HepG2 (cell line): Measurements from ENCODE around the gene NFYC. TPM values are rescaled to one million over a fixed set of nuclear protein-coding genes. Genes with fewer than 3 reads are reported as not detected.

ENCODE experiments used
- ATAC-seq: fragments of 200-7000 bp; cut with Tn5 transposase; 3 replicates; pipeline ENCODE4 v1.9.1; 2020; ENCODE audit warnings: mild to moderate bottlenecking, moderate library complexity
- BruUV-seq: library from RNA; stranded (reverse); fragments of 400-500 nt; replicated peaks from 2 replicates; lab custom pipeline; 2021; lab: Mats Ljungman, UMichigan
- CTCF ChIA-PET: fragments of 300-600 bp; formaldehyde crosslinking; extraction: SDS; loops from one replicate; lab custom pipeline; 2021; ENCODE audit warnings: low total read pairs, inconsistent platforms, low intra/inter-chr PET ratio; lab: Yijun Ruan, JAX
- POLR2A ChIA-PET: fragments of 350-600 bp; sonication (Branson Sonifier 250); formaldehyde crosslinking; loops from one replicate; lab custom pipeline; 2020; ENCODE audit warnings: antibody characterized with exemption, inconsistent platforms; lab: Yijun Ruan, JAX
- DNase-seq: peaks from one replicate; pipeline ENCODE4 v3.0.0-alpha.2; 2015; ENCODE audit warnings: low spot score
- FAIRE-seq: peaks from 3 replicates; lab custom pipeline; 2011; peaks lifted over from hg19 to GRCh38; lab: Jason Lieb, UNC
- H2AFZ ChIP-seq: one replicate; pipeline ENCODE4 v1.6.1; 2011; ENCODE audit warnings: low read length, inconsistent platforms
- H3K27ac ChIP-seq: fragments of 300-600 bp; 3 replicates; pipeline ENCODE4 v1.8.0; 2011; ENCODE audit warnings: mixed run types, mild to moderate bottlenecking, mixed read lengths, low read length, inconsistent platforms; ENCODE audit not compliant: insufficient read depth; ENCODE audit errors: extremely low read length
- H3K27me3 ChIP-seq, 2 experiments: fragments of 200-600 bp in 1 of 2; 2 replicates in 1 of 2; 3 replicates in 1 of 2; pipeline versions ENCODE4 v1.6.0 to v1.8.0; 2011; ENCODE audit warnings: low read length in 2 of 2, mild to moderate bottlenecking in 2 of 2, moderate library complexity in 2 of 2, inconsistent platforms in 1 of 2; ENCODE audit not compliant: insufficient read depth in 2 of 2, control insufficient read depth in 1 of 2
- H3K36me3 ChIP-seq, 2 experiments: fragments of 200-600 bp in 1 of 2; replicated peaks in 1 of 2; 2 replicates in 1 of 2; 3 replicates in 1 of 2; pipeline versions ENCODE4 v1.5.1 to v1.8.0; 2011; ENCODE audit warnings: low read length in 2 of 2, inconsistent platforms in 1 of 2; ENCODE audit not compliant: insufficient read depth in 2 of 2, control insufficient read depth in 1 of 2
- H3K4me1 ChIP-seq: 2 replicates; pipeline ENCODE4 v1.5.1; 2012; ENCODE audit warnings: low read length, inconsistent platforms; ENCODE audit not compliant: insufficient read depth
- H3K4me2 ChIP-seq: 2 replicates; pipeline ENCODE4 v1.6.0; 2011; ENCODE audit warnings: low read depth, low read length, inconsistent platforms
- H3K4me3 ChIP-seq, 3 experiments: fragments of 200-600 bp in 1 of 3; sonication (generic), shearing (Covaris generic) in 1 of 3; replicated peaks in 1 of 3; 2 replicates each; pipeline ENCODE4 v1.5.1; 2011 to 2016; ENCODE audit warnings: low read length in 3 of 3, inconsistent platforms in 2 of 3, low read depth in 2 of 3, mild to moderate bottlenecking in 2 of 3, control low read depth in 1 of 3, mixed read lengths in 1 of 3; ENCODE audit not compliant: insufficient read depth in 1 of 3
- H3K79me2 ChIP-seq: one replicate; pipeline ENCODE4 v1.6.1; 2011; ENCODE audit warnings: low read length, inconsistent platforms; ENCODE audit not compliant: insufficient read depth
- H3K9ac ChIP-seq: 2 replicates; pipeline ENCODE4 v1.6.0; 2011; ENCODE audit warnings: mild to moderate bottlenecking, low read depth, low read length, inconsistent platforms; ENCODE audit not compliant: insufficient read depth
- H3K9me3 ChIP-seq: 2 replicates; pipeline ENCODE4 v1.5.1; 2012; ENCODE audit warnings: mild to moderate bottlenecking, low read length
- H4K20me1 ChIP-seq: 2 replicates; pipeline ENCODE4 v1.6.0; 2011; ENCODE audit warnings: inconsistent platforms, mild to moderate bottlenecking, low read length, moderate library complexity; ENCODE audit not compliant: insufficient read depth
- CBFB ChIP-seq: sonication (generic); formaldehyde crosslinking; IDR thresholded peaks from 2 replicates; pipeline ENCODE4 v1.4.0; 2020; ENCODE audit warnings: missing genetic modification reagents
- CC2D1A ChIP-seq: sonication (generic); formaldehyde crosslinking; IDR thresholded peaks from 2 replicates; pipeline ENCODE4 v1.8.1; 2023; ENCODE audit warnings: mild to moderate bottlenecking, missing genetic modification reagents
- CENPX ChIP-seq: sonication (generic); formaldehyde crosslinking; IDR thresholded peaks from 2 replicates; pipeline ENCODE4 v1.9.0; 2021; ENCODE audit warnings: mild to moderate bottlenecking, missing genetic modification reagents, moderate library complexity
- CREBL2 ChIP-seq: sonication (generic); formaldehyde crosslinking; IDR thresholded peaks from 2 replicates; pipeline ENCODE4 v1.8.1; 2023; ENCODE audit warnings: missing genetic modification reagents, mild to moderate bottlenecking, borderline replicate concordance
- FOXK2 ChIP-seq: fragments of 450-650 bp; IDR thresholded peaks from 2 replicates; pipeline ENCODE4 v1.6.1; 2016
- FOXO4 ChIP-seq: sonication (generic); formaldehyde crosslinking; conservative IDR thresholded peaks from 2 replicates; pipeline ENCODE4 v1.8.1; 2023; ENCODE audit warnings: missing genetic modification reagents
- GABPB1 ChIP-seq: IDR thresholded peaks from 2 replicates; pipeline ENCODE4 v1.6.1; 2016; ENCODE audit warnings: mild to moderate bottlenecking, missing genetic modification reagents, moderate library complexity, missing compliant biosample characterization
- GLMP ChIP-seq: sonication (generic); formaldehyde crosslinking; IDR thresholded peaks from 2 replicates; pipeline ENCODE4 v1.9.0; 2021; ENCODE audit warnings: missing genetic modification reagents, mild to moderate bottlenecking, borderline replicate concordance
- HOXA5 ChIP-seq: sonication (generic); formaldehyde crosslinking; IDR thresholded peaks from 2 replicates; pipeline ENCODE4 v1.4.0; 2020; ENCODE audit warnings: missing genetic modification reagents
- KDM1A ChIP-seq: IDR thresholded peaks from 2 replicates; pipeline ENCODE4 v1.6.1; 2016; ENCODE audit warnings: missing compliant biosample characterization
- RAD51 ChIP-seq: fragments of 450-650 bp; IDR thresholded peaks from 2 replicates; pipeline ENCODE4 v1.6.1; 2016; ENCODE audit warnings: borderline replicate concordance
- SALL2 ChIP-seq: sonication (generic); formaldehyde crosslinking; IDR thresholded peaks from 2 replicates; pipeline ENCODE4 v1.8.1; 2023; ENCODE audit warnings: mild to moderate bottlenecking, missing genetic modification reagents, inconsistent platforms
- SKIL ChIP-seq: sonication (generic); formaldehyde crosslinking; IDR thresholded peaks from 2 replicates; pipeline ENCODE4 v1.8.0; 2022; ENCODE audit warnings: missing genetic modification reagents, mild to moderate bottlenecking, moderate library complexity, borderline replicate concordance
- TOE1 ChIP-seq: sonication (generic); formaldehyde crosslinking; IDR thresholded peaks from 2 replicates; pipeline ENCODE4 v1.4.0; 2020; ENCODE audit warnings: mild to moderate bottlenecking, missing genetic modification reagents
- XBP1 ChIP-seq: sonication (generic); formaldehyde crosslinking; IDR thresholded peaks from 2 replicates; pipeline ENCODE4 v1.5.0; 2020; ENCODE audit warnings: missing genetic modification reagents
- ZBTB3 ChIP-seq: sonication (generic); formaldehyde crosslinking; IDR thresholded peaks from 2 replicates; pipeline ENCODE4 v1.4.0; 2020; ENCODE audit warnings: low read depth, mild to moderate bottlenecking, moderate library complexity, missing genetic modification reagents, borderline replicate concordance
- ZNF572 ChIP-seq: sonication (generic); formaldehyde crosslinking; IDR thresholded peaks from 2 replicates; pipeline ENCODE4 v1.5.1; 2020; ENCODE audit warnings: mild to moderate bottlenecking, missing genetic modification reagents
- ZNF629 ChIP-seq: sonication (generic); formaldehyde crosslinking; conservative IDR thresholded peaks from 2 replicates; pipeline ENCODE4 v1.5.0; 2020; ENCODE audit warnings: missing genetic modification reagents
- ZNF720 ChIP-seq: sonication (generic); formaldehyde crosslinking; IDR thresholded peaks from 2 replicates; pipeline ENCODE4 v1.4.0; 2020; ENCODE audit warnings: missing genetic modification reagents
- WGBS: methylation state at CpG from one replicate; pipeline ENCODE4 v1.1.6; 2017; ENCODE audit warnings: low lambda C conversion rate; 5-methylcytosine and 5-hydroxymethylcytosine counted together
- in situ Hi-C: cut with HindIII; loops from 2 replicates; pipeline ENCODE4 v1.10.0; 2017; ENCODE audit warnings: low pct_unique_long_range_greater_than_20kb; ENCODE audit not compliant: extremely low pct_ligation_motif_present
- intact Hi-C: fragments of 100-400 bp; cut with micrococcal nuclease; formaldehyde crosslinking; loops from one replicate; pipeline ENCODE4 v1.10.0; 2022; ENCODE audit not compliant: unreplicated experiment
- polyA plus RNA-seq, 8 experiments: library from polyadenylated mRNA; depleted of rRNA in 3 of 8; stranded (reverse) in 7 of 8; unstranded in 1 of 8; fragments of >200 nt; fragmentation: Illumina TruSeq in 4 of 8; extraction: Trizol in 4 of 8; gene quantifications; 2 replicates each; pipeline versions ENCODE4 v1.2.1 to v1.2.3, GENCODE V29; 2011 to 2016; ENCODE audit warnings: low read depth in 4 of 8, missing spikeins in 1 of 8, mixed read lengths in 1 of 8; ENCODE audit not compliant: insufficient read depth in 1 of 8
- total RNA-seq, 5 experiments: library from RNA; depleted of rRNA; stranded (reverse); fragments of >200 nt; fragmentation: Illumina TruSeq; extraction: Trizol; gene quantifications; 2 replicates each; pipeline ENCODE4 v1.2.3, GENCODE V29; 2016; ENCODE audit warnings: low read depth in 1 of 5

The NFYC gene
- total and polyA plus RNA-seq, 2 of the 13 experiments (the other 11 are each of a cell fraction or from before 2014, with no cell fraction given) = 33.9 to 73.7 TPM

- no peak for TF ChIP-seq SKIL
- TF ChIP-seq SALL2 (CRISPR knock-in tag) = no peak
- TF ChIP-seq GABPB1 = peak; percentile 45; the same call in 1 of the 2 replicates
- TF ChIP-seq, all 625 proteins: peak for 18
Measured at GRCh38 chr1:40802078-40802741, 110.7 kb downstream of the NFYC start (continued).

GRCh38 chr1:40802742-40803113, 111.2 kb downstream of the NFYC start:
- Histone ChIP-seq H3K9ac (no peak overlapping the region), H3K9me3 (no peaks in the 10 kb centered on the region), H2AFZ (no peak overlapping the region), H3K27me3 (peaks cover 0 to 37% of the 10 kb centered on the region in 2 experiments; a peak in 4 of 5 replicates), H4K20me1 (no peaks in the 10 kb centered on the region), H3K36me3 (no peaks in the 10 kb centered on the region), H3K4me3 (peak overlapping the region in 1 of 3 experiments; percentile 58; a peak in 1 of 6 replicates), H3K4me2 (peak overlapping the region; percentile 34; the same call in 1 of the 2 replicates), H3K27ac (no peak overlapping the region), H3K79me2 (no peaks in the 10 kb centered on the region), H3K4me1 (peaks cover 15% of the 10 kb centered on the region)
- WGBS = 46% methylated on average over 3 of the region's 4 CpGs
- ATAC-seq = no peak
- intact Hi-C loops (no loop called here), in situ Hi-C loops (no loop called here)
- POLR2A ChIA-PET = no interaction called here
- no TSS peak for BruUV-seq
- DNase-seq = no peak
- CTCF ChIA-PET = no interaction called here
- FAIRE-seq = no peak
- TF ChIP-seq ZNF629 (CRISPR knock-in tag) = peak; percentile 89
- no peak for TF ChIP-seq ZNF720 (CRISPR knock-in tag)
- no peak for TF ChIP-seq ZBTB3 (CRISPR knock-in tag)
- TF ChIP-seq FOXK2 = no peak
- no peak for TF ChIP-seq FOXO4 (CRISPR knock-in tag)
- TF ChIP-seq TOE1 = no peak
- TF ChIP-seq ZNF572 = no peak
- no peak for TF ChIP-seq XBP1 (CRISPR knock-in tag)
- no peak for TF ChIP-seq CBFB (CRISPR knock-in tag)
- TF ChIP-seq CENPX (CRISPR knock-in tag) = no peak
- TF ChIP-seq CREBL2 (CRISPR knock-in tag) = no peak
- TF ChIP-seq HOXA5 (CRISPR knock-in tag) = no peak
- TF ChIP-seq KDM1A (CRISPR knock-in tag) = peak; percentile 56; the same call in 1 of the 2 replicates
- TF ChIP-seq RAD51 = no peak
- TF ChIP-seq GLMP = no peak
- no peak for TF ChIP-seq CC2D1A (CRISPR knock-in tag)
